SIG-M5 treated with dmso at 0.1 percent for 504 hours (cell line): ENCODE data around the gene ABLIM1.

Experiments used
- DNase-seq: peaks from one replicate; lab custom pipeline; 2025; ENCODE audit not compliant: unreplicated experiment; lab: John Stamatoyannopoulos, UW

The ABLIM1 gene

DNA sequence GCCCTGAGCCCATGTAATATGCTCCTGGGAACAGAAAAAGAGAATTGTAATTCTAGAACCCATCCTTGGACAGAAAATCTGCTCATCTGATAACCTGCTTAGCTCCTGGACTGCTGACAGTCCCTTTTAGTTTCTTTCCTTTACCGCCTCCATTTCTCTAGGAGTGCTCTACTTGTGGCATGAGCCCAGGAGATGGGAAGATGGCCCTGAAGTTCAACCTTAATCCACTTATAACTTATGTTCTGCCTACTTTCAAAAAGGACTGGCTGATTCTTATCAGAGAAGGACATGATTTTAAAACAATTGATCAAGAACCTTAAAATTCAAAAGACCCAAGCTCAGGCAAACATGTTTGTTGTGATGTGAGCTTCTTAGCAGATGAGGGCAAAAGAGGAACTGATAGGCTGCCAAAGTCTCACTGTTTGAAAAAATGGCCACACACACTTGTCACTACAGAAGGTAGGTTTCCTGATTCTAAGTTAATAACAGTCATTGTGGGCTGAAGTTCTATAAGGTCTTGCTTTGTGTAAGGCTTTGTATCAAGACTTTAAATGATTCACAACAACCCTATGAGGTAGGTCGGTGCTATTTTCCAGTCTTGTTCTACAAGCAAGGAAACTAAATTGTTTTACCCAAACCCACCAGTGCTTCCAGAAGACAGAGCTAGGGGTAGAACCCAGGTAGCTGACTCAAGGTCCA lies 159.5 kb downstream of the ABLIM1 start:
- no peak for DNase-seq

DNA sequence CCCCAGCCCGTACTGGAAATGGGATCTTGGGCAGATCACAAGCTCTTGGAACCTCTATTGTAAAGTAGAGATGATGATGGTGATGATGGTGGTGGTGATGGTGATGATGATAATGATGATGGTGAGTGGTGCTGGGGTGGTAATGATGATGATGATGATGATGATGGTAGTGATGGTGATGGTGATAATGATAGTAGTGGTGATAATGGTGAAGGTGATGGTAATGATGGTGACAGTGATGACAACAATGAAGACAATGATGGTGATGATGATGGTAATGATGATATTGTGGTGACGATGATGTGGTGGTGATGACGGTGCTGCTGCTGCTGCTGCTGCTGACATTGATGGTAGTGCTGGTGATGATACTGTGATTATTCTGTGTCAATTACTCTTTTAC lies 162.8 kb downstream of the ABLIM1 start:
- DNase-seq = no peak

DNA sequence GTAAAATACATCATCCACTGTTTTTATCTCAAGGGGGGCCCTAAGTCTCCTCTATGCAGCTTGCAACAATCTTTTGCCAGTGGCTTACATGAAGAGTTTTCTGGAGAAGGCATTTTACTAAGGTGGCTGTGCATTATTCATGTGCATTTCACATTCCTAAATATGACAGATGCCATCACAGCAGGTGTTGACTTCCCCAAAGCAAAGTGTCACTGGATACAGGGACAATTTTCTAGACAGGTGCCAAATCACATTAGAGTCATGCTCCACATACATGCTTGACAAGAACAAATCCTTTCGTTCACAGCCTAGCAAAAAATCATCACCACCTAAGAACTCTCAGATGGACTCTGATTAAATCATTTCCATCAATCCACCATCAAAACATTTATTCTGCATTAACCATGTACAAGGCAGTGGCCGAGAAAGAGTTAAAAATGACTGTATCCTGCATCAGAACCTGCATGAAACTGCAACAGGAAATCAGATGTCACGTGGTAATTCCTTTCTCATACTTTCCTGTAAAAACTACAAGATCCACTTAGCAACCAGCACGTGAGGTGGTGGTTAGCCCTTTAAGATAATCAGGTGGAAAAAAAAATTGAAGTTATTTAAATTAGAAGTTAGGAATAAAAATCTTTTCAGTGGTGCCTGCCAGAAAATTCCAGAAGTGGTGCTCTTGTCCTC lies 165.6 kb downstream of the ABLIM1 start:
- no peak for DNase-seq

DNA sequence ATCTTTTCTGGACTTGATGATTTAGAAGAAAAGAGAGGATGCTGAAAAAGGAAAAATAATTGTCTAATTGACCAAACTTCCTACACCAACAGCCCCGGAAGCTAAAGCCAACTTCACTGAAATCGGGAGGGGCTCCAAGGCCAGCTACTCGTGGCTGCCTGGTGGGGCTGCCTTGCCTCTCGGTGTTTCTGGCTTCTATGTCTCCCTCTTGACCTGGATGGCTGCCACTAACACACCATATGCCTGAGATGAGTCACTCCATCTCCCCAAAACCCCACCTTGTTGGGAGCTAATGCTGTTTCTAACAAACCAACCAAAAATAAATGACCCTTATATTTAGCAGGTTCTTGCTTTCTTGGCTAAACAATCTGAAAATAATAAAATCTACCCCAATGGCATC lies 166.1 kb downstream of the ABLIM1 start:
- DNase-seq = no peak

DNA sequence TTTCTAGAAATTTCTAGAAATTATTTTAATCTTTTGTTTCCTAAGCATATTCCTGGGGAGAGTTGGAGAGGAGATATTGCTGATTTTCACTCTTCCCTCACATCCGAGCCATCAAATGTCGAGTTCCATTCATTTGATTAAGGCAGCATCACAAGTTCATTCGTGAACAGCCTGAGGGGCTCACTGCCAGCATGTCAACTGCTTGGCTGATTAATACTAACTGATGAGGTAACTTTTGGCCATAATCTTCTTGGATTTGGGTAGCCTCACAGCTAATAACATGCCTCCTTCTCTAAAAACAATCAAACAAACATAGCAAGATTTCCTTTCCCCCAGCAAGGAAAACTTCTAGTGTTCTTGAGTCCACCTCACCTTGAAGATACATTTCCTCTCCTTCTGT lies 166.7 kb downstream of the ABLIM1 start:
- no peak for DNase-seq

DNA sequence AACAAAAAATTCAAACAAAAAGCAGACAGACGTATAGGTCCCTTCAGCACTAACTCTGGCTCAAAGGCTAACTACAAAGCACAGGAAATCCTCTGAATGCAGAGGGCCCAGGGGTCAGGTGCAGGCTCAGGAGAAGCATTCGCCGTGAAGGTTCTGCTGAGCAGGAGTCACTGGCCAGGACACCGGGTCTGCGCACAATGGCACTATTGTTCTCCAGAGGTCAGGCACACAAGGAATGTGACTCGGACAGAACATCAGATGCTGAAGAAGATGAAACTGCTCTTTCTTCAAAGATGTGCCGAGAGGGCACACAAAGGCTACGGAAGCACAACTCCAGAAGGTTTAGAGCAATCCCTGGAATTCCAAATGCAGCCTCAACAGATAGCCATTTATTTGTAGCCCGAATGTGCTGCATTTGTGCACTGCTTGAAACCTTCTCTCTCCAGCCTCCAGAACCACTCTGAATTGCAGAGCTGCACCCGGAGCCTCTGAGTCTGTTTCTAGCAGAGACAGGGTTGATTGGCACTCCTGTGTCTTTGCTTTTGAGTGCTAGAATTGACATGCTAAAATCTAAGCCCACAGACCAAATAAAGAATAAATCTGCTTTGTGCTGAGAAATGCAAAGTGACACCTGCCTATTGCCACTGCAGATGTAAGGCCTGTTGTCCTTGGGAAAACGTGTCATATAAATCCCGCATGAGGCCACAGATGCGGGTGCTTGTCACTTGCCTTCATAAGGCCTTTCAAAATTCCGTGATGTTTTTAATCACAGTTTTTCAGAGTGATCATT lies 168.4 kb downstream of the ABLIM1 start:
- no peak for DNase-seq

DNA sequence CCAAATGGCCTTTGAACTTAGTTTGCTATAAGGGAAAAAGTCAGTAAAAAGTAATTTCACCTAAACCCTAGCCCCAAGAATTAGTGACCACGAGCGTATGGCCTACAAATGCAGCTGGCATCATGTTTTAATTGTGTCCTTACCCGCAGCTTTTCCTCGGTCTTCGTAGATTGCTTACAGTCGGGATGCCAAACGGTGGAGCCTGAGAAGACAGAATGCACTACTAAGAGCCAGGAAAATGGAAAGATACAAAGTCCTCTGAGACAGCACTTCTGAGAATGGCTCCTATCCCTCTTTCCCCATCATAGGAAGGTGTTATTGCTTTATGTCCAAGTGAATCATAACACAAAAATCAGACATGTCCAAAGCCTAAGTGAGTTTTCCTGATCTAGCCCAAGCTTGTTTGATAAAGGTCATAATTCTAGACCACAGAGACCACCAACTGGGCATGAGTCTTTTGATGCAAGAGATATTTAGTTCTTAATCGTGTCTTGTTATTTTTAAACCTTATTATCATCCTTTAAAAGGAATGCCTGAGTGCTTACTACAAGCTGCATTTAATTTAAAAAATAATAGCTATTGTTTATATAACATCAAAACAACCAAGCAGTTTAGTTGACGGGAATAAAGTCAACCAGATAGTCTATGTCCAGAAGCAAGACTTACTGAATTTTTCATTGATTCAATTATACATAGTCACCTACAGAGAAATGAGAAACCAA lies 170.1 kb downstream of the ABLIM1 start:
- DNase-seq = no peak

DNA sequence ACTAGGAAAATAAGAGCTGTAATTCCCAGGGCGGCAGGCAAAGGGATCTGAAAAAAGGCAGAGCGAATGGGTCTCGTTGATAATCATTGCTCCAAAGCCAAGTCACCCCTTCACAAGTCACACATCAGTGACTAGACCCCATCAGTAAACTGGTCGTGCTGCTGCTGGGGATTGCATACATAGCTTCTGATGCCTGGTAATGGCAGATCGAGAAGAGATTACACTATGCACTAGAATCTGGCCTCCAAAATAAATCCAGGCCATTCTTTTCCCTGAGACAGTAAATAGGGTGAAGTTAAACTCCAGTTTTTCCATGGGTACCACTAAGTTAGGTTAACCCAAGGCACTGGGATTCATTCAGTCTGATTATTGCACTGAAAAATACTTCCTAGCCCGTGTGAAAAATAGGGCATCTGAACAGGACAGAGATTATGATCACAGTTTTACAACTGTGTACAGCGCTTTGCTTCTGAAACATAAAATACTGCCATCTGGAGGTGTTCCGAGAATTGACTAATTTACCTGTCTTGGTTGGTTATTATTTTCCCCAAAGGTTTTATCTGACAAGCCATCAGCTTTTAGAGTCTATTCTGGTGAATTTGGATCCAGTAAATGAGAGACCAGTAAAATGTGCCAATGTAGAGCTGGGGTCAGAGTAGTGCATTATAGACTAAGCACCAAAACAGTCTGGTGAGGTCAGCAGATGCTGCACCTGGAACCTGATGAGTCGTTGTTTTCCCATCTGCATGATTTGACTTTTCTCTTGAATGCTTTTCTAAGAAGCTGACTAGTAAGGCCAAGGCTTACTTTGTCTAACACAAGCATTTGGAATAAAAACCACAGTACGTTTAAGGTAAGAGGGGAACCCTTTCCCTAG lies 170.9 kb downstream of the ABLIM1 start:
- no peak for DNase-seq

DNA sequence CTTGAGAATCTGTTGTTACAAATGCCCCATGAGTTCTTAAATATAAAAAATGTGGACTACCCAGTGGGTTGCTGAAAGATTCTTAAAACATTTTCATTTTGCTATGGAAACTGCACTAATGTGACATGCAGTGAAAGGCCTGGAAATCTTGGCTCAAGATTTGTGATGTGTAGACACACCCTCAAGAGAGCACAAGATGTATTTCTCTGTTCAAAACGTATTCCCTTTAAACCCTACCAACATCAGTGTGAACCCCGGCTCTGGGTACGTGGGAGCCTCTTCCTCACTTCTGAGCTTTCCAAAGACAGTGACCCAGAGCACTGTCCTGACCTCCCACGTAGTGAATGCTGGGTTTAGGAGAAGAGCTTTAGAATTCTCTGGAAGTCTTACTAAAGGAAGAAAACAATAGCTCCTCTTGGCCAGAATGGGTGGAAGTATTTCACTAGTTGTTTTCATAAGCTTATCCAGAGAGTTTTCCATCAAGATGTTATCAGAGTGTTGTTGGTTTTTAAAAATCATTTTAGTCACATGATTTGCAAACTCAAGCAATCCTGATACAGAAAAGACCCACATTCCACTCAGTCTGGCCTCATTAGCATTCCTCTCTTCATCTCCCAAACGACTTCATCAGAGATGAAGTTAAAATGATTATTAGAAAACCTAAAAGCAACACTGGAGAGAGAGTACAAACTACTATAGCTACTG lies 172.2 kb downstream of the ABLIM1 start:
- no peak for DNase-seq

DNA sequence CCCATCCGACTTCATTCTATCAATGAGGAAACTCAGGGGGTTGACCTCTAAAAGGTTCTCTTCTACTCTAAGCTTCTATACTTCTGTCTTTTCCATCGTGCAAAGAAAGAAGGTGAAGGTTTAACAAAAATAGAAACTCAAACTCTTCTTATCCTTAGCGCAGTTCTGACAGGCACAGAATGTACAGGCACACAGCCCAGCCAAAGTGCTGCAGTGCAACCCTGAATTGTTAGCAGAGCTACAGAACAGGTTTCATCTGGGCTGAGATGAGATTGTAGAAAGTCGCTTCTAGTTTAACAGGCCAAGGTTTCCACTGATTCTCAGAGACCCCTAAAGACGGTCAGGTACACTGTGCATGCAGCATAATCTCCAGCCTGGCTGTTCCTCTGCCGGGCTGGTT lies 174.5 kb downstream of the ABLIM1 start:
- DNase-seq = no peak

DNA sequence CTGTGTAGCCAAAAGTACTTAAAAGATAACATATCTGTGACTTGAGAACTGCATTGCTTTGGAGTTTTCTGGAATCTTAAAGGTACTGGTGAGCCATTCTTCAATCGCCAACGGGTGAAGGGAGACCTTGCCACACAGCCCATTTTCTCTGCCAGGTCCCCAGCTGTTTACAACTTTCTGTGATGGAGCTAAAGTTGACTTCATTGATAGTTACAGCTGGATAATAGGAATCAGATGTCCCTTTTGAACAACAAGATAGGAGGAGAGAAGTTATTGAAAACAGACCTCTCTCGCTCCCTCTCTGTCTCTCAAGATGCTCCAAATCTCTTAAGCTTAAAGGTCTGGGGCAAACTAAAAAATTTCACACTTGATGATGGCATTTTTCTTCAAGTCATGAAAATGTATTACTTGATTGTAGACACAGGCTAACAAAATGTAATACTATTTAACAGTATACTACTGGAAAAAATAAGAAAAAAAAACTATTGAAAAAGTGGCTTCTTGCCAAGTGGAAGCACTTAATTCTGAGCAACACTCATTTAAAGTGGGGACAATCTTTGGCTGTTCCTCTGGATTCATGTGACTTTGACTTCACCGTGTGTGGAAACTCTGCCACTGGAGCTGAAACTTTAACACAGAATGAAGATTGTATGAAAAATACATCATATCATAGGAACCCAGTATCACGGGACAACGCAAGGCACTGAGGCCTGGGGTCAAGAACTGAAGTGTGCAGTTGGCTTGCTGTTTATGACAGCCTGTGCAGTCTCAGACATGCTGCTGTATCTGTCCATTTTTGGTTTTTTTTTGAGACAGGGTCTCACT lies 175.4 kb downstream of the ABLIM1 start:
- no peak for DNase-seq

DNA sequence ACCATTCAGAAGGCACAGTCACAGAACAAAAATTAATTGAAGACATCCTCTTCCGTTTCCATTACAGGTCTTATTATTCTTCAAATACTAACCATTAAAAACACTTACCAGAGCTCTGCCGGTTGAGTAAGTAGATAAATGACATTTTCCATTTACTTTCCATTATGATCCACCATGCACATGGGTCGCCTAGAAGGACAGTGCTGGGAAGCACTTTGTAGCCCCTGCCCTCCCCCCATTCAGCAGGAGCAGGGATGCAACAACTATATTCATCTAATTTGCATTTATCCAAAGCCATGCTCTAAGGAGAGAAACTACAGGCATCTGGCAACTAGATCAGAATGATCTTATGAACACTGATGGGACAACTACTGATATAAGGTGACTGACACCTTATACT lies 177.0 kb downstream of the ABLIM1 start:
- no peak for DNase-seq

DNA sequence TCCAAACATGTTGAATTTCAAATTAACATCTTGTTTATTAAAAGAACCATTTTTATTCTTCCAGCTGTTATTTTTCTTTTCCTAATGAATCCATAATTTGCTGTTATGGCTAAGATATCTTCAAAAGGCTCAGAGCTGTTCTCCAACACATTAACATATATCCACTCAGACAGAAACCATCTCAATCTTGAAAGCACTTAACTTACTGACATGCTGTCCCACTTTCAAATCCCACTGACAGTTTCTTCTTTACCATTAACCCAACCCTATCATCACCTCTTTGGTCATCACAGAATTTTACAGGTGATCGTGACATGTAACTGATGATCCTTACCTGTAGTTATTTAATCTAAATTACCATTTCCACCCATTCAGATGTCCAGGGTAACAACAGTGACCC lies 178.2 kb downstream of the ABLIM1 start:
- no peak for DNase-seq

DNA sequence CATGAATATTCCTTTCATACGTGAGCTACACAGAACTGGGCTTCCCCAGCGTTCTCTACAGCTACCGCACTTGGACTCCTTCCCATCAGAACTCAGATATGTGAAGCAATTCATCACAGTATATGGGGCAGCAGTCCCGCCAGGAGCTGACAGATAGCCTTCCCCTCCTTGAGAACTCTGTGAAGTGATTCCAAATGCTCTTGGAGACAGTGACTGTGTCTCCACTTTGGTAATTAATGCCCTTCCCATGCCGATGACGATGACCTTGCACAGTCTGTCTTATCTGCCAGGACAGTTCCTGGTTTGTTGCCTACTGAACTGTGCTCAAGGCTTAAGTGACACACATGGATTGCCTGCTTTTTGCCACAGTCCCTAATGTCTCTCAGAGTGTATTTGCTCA lies 178.8 kb downstream of the ABLIM1 start:
- DNase-seq = no peak

DNA sequence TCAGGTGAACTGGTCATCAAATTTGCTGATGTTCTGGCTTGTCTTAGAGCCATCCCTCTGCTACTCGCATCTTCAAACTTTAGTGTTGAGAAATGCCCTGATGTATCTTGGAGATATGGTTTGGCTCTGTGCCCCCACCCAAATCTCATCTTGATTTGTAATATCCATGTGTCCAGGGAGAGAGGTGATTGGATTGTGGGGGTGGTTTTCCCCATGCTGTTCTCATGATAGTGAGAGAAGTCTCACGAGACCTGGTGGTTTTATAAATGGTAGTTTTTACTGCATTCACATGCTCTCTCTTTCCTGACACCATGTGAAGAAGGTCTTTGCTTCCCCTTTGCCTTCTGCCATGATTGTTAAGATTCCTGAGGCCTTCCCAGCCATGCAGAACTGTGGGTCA lies 179.8 kb downstream of the ABLIM1 start:
- DNase-seq = no peak

DNA sequence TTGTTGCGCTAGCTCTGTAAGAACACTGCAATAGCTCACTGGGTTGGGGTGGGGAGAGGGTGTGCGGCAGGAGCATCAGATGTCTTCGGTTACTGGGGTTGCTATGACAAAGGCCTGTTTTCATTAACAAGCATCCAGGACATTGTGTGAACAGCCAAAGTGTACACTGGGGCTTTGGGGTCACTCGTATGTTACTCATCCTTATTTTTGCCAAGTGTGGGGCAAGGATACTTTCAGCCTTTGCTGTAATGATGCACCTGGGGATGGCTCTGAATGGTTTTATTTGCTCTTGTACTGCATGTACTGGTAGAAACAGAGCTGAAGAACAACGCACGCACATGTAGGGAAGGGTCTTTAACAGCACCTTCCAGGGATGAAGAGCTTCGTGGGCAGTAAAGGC lies 180.8 kb downstream of the ABLIM1 start:
- DNase-seq = no peak

DNA sequence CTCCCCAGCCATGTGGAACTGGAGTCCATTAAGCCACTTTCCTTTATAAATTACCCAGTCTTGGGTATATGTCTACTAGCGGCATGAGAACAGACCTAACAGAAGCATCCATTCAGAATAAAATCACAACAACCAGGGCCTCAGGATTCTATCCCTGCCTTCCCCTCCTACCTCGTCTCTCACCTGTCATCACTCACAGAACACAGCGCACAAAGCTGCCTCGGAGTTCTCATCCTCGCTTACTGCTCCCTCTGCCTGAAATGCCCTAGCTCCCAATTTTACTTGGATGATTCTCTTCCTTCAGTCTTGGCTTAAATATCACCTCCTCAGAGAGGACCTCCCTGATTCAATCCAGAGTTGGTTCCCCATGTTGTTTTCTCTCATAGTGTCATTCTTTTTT lies 183.1 kb downstream of the ABLIM1 start:
- no peak for DNase-seq

DNA sequence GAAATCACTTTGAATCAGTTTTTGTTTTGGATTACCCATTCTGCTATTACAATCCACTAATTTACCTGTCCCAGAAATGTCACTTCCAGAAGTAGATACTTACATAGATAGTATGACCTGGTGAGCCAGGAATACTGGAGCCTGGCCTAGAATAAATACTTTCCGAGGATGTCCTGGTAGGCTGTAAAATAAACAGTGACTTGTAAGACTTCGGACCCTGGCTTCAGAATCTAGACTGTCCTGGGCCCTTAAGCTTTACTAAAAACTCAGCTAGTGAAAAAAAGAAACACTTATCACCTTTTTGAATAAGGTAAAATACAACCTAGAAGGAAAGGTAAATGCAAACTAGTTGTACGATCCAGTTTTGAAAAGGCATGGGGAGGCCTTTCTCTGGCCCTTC lies 184.3 kb downstream of the ABLIM1 start:
- DNase-seq = no peak

DNA sequence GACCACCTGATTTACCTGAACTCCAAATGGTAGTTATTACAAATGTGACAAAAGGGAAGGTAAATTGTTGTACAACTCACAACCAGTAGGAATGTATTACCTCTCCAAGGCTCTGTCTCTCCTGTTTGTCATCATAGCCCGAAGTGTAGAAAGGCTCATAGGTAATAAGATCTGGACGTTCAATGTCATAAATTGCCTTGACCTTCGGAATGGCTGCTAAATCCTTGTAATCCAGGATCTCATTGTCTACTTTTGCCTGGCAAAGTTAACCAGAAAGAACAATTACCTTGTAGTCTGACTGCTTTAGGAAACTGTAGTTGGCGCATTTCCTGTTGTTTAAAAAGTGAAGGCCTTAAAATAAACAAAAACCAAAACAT lies 185.2 kb downstream of the ABLIM1 start:
- DNase-seq = no peak
